ENCODE results near the gene FRMD4A.
"Not testable (repeated sequence)": the region's sequence is repeated elsewhere in the genome, so short reads cannot be mapped to it uniquely, and the experiment has no call there.

The FRMD4A gene

GRCh38 chr10:13773043-13773442 lies 557.7 kb downstream of the FRMD4A start:
- DNase-seq: no peak

DNA sequence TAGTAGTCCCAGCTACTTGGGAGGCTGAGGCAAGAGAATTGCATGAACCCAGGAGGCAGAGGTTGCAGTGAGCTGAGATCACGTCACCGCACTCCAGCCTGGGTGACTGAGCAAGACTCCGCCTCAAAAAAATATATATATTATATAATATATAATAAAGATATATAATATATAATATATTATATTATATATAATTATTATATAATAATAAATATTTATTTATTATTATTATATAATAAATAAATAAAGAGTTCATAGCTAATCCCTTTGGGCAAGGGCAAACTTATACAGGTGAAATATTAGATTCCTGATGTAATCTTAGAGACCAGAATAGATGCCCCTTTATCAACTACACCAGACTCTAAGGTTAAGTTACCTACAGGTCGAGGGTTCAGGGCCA lies 558.7 kb downstream of the FRMD4A start:
- DNase-seq: no peak

DNA sequence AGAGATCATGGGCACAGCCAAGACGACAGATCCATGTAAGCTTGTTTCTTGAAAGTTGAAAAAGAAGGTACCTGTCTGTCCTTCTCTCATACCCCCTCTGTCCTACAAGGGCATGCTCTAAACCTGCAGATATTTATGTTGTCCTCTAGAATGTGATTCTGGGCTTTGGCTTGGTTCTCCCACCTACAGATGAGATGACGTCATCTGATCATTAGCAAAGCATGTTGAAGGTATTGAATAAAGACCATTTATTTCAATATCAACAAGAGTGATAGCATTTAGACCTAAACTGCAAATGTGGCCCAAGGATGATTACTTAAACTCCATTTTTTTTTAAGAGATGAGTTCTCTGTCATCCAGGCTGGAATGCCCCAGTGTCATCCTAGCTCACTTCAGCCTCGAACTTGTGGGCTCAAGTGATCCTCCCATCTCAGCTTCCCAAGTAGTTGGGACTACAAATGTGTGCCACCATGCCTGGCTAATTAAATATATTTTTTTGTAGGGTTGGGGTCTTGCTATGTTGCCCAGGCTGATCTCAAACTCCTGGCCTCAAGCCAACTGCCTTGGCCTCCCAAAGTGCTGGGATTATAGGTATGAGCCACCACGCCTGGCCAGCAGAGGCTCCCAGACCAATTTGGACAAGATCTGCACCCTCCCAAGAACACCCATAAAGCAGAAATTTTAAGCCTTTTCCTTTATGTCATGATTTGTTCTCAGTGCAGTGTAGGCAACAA lies 559.8 kb downstream of the FRMD4A start:
- DNase-seq: no peak

- DNase-seq: no peak
Measured at GRCh38 chr10:13769946-13770345, 560.8 kb downstream of the FRMD4A start.

- no peak for DNase-seq
Measured at GRCh38 chr10:13767676-13768178, 563.0 kb downstream of the FRMD4A start.

DNA sequence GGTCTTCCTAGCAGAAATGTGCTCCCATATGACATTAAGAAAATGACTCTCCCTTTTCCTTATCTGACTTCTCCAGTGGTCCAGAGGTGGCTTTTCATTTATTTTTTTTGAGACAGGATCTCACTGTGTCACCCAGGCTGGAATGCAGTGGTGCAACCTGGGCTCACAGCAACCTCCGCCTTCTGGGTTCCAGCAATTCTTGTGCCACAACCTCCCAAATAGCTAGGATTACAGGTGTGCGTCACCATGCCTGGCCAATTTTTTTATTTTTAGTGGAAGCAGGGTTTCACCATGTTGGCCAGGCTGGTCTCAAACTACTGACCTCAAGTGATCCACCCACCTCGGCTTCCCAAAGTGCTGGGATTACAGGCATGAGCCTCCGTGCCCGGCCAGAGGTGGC lies 563.6 kb downstream of the FRMD4A start:
- DNase-seq: not testable (repeated sequence)

GRCh38 chr10:13765641-13766341 lies 564.9 kb downstream of the FRMD4A start:
- DNase-seq: no peak

GRCh38 chr10:13761490-13762091 lies 569.1 kb downstream of the FRMD4A start:
- DNase-seq: no peak

- DNase-seq: no peak
Measured at GRCh38 chr10:13759168-13759567, 571.6 kb downstream of the FRMD4A start.

DNA sequence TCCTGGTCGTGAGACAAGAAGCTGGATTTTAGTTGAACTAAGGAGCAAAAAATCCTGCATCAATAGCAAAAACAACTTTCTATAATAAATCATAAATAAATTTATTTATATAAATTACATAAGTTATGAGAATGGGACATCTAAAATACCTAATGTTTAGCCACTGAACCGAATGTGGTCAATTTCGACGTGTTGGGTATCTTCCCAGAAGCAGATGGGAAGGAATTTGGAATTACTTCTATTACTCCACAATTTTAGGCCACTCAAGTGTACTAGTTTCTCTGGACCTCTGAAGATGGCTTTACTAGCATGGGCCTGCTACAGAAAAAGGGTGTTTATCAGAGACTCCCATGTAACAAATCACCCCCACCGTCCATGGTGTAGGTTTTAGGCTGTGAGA lies 572.0 kb downstream of the FRMD4A start:
- DNase-seq: no peak

DNA sequence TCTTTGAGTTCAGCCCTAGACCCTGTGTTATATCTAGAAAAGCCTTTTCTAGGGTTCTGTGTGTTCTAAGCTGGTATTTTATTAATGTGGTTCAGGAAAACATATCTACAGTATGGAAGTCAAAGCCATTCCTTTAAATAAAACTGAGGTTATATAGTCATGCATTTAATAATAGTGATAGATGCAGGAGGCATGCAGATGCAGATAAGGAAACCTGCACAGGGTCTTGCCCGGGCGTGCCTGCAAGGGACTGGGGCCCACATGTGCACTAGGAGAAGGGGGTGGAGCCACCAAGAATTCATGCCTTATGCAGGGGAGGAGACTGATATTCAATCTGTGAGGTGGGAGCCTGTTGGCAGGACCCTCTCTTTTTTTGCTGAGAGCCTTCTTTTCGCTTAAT lies 572.4 kb downstream of the FRMD4A start:
- DNase-seq: no peak

GRCh38 chr10:13754277-13754676 lies 576.4 kb downstream of the FRMD4A start:
- DNase-seq: no peak

DNA sequence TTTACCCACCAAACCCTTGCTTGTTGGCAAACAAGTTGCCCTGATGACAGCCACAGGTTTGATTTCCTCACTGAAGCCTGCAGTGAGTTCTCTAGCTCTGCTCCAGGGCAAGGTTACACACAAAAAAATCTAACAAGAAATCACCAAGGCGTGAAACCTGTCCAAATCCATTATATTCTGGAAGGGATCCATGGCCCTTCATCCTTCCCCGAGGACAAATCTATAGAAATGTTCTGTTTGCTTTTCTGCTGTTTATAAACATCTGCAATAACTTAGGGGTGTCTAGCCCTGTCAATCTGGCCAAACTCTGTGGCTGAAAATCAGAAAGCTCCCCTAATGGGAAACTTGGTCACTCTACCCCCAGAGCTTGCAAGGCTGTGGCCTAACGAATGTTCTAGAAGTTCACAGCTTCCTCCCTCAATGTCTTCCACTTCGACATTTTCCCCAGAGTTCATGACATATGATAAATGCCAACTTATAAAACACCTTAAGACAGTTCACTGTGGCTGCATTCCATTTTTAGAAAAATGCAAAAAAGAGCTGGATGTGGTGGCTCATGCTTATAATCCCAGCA lies 579.4 kb downstream of the FRMD4A start:
- no peak for DNase-seq

DNA sequence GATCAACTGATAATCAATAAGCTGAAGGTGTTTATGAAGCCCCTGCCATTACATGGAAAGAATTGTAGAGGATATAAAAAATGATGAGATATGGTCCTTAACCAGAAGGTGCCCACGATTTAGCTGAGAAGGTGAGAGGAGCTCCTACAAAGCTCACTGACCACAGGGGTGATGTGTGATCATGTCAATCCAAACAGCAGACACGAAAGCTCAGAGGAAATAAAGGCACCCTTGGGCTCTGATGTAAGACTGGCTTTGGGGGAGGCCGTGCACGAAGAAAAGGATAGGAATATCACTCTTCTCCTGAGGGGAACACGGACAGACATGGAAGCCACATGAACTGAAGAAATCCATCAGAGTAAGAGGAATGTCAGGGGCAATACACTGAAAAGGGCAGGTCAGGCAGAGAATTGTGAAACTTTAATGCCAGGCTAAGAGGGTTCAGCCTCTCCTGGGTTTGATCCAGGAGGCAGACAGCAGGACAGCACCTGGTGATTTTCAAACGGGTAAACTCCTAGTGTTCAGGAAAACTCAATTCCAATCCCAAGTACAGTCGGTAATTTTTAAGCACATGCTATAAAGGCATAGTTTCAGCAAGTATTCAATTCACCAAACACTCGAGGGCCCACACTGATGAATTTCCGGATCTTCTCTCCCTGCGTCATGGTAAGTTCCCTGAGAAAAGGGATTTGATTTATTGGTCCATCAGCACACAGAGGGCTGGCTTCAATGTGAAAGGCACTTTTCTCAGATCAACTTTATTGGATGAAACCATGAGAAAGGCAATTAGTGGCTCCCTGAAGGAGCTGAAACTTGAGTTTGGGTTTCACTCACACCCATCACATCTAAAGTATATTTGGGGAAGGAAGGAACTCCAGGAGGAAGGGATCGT lies 580.2 kb downstream of the FRMD4A start:
- no peak for DNase-seq

GRCh38 chr10:13745271-13745670 lies 585.5 kb downstream of the FRMD4A start:
- no peak for DNase-seq

DNA sequence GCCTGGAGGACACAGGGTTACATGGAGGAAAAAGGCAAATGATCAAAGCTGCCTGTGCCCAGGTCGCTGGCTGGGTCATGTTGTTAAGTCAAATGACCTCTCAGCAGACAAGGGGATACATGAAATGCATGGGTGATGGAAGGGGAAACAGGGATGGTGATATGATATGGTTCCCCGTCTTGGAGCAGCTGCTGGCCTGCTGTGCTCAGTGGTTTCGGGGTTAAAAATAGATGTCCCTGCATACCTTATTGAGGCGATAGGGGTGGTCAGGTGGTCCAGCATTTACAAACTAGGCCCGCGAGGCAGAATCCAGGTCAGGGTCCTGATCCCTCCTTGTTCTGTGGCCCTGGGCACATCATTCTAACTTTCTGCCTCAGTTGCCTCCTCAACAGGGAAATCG lies 586.8 kb downstream of the FRMD4A start:
- DNase-seq: no peak

GRCh38 chr10:13743101-13743693 lies 587.5 kb downstream of the FRMD4A start:
- no peak for DNase-seq

GRCh38 chr10:13741438-13741837 lies 589.3 kb downstream of the FRMD4A start:
- no peak for DNase-seq

DNA sequence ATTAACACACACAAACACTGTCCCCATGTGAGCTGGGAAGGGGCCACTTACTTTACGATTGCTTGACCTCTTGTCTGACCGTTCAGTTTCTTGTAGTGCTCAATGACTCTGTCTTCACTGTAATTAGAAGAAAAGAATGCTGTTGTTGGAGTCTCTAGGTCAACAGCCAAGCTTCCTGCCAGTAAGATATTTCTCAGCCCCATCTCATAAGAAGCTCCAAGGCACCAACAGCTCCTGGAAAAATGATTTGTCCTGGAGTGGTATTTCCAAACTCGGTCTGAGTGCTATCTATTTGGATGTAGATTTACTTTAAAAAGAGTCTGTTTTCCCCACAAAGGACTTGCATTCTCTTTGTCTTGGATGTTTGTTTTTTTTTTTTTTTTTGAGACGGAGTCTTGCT lies 590.3 kb downstream of the FRMD4A start:
- DNase-seq: no peak

DNA sequence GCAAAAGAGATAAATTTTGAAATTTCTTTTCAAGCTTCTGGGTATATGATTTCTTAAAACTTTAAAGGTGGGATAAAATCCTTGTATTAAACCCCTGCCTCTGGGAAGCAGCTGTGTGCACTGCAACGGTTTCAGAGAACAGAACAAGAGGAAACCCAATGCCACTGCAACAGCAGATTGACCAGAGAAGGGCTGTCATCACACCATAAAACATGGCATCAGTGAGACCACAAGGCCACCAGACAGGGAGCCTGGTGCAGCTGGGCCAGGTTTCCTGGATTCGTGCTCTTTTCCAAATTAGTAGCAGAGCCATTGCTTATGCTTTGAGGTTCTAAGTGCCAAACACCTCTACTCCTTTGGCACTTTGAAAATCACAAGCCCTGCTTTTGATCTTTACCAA lies 591.5 kb downstream of the FRMD4A start:
- no peak for DNase-seq

GRCh38 chr10:13736506-13736905 lies 594.2 kb downstream of the FRMD4A start:
- DNase-seq: no peak

DNA sequence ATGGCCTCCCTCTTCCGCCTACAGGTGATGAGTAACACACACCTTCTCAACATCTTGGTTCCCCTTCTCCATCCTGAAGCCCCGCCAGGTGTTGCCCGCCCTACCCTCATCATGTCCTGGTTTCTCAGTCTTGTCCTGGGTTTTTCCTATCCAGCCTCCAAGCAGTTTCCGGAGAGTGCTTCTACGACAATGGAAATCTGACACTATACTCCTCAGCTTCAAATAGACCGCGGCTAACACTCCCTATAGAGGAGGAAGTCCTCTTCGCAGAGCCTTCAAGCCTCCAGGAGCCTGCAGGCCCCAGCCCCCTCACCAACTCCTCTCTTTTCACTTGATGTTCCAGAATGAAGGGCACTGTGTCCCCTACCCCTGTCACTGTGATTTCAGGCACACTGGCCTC lies 596.6 kb downstream of the FRMD4A start:
- DNase-seq: no peak

All from NCI-H2081 (cell line).